Medulla oblongata (tissue), 1 donor: ENCODE results near the gene CBFA2T2.
"Not testable (repeated sequence)": the region's sequence is repeated elsewhere in the genome, so short reads cannot be mapped to it uniquely, and the experiment has no call there.

ENCODE experiments used
- DNase-seq: peaks from one replicate; pipeline ENCODE4 v3.0.0-alpha.2; 2015; ENCODE audit errors: extremely low spot score

Gene CBFA2T2

DNA sequence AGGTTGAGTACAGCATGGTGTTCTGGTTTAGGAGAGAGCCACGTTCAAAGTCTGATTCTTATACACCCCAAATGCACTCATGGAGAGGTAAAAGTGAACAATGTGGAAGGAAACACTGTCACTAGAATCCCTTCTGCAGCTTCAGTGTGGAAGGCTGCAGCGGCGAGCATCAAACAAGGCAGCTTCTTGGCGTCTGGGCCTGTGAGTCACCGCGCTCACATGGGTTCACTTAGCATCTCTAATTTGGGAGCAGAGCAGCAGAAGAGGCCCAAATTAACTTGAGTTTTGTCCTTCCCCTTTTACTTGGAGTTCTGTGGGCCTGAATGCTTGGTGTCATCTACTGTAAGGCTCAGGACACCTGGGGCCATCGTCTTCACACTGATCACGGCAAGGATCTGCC, 207.2 kb downstream of the CBFA2T2 start:
- DNase-seq, result peak; percentile 70

- not testable (repeated sequence) for DNase-seq
These were observed 209.1 kb downstream of the CBFA2T2 start for GRCh38 chr20:33698966-33699365.
